Measurements from ENCODE around the gene USP33.
"Not testable (repeated sequence)": the region's sequence is repeated elsewhere in the genome, so short reads cannot be mapped to it uniquely, and the experiment has no call there.

Gene USP33

DNA sequence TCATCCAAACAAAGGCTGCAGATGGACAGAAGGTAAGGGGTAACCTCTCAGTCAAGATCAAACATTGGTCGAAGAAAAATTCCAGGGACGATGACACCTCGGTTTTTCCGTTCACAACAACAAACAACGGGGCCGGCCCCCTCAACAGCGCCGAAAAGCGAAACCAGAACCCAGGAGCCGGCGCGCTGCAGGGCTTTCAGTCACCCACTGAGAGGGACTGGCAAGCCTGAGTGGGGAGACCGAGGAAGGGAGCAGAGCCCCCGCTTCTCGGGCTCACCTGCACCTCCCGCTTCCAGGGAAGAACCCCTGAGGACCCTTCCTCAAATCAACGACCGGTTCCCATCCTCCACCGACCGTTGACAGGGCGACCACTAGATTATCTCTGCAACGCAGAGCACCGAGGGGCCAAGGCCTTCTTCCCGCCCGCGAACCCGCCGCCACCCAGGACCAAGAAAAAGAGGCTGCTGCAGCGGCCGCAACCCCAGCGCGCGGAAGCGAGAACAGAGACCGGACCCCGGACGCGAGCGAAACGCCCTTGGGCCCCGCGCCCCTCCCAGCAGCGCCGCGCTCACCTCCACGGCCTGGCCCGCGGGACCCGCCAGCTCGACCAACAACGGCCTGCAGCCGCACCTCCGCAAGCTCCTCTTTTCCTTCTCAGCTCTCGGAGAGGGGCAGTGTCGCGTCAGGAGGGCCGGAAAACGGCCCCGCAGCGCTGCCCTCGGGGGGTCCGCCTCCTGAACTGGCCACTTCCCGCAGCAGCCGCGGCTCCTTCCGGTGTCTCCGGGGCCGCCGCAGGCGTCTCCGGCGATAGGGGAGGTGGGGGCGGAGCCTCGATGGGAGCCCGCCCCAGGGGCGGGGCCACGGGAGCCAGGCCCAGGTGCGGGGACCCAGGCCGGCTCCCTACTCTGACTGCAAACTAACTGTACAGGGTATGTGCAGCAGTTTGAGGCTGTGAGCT lies at the start of gene USP33:
USP33 (minus strand) TSS at position 782 of the 958 bp plus-strand sequence. CDS start 18,155 bp downstream, outside the sequence.
- DNase-seq (ENCODE audit: low read depth), result peak; percentile 89

DNA sequence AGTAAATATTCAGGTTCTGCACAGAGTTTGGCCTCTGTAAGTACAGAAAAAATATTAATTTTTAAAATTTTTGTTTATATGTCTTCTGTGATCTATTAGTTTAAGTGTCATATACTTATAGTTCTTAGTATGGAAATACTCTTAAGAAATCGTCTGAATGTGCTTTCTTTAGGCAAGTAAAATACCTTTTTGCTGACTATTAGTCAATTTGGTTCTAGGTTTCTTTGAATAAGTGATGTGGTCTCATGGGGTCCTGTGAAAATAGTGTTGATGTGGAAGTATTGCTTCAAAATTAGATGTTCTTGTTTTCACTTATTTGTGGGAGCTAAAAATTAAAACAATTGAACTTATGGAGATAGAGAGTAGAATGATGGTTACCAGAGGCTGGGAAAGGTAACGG lies 43.7 kb upstream of the USP33 start:
- no peak for DNase-seq (ENCODE audit: low read depth)

DNA sequence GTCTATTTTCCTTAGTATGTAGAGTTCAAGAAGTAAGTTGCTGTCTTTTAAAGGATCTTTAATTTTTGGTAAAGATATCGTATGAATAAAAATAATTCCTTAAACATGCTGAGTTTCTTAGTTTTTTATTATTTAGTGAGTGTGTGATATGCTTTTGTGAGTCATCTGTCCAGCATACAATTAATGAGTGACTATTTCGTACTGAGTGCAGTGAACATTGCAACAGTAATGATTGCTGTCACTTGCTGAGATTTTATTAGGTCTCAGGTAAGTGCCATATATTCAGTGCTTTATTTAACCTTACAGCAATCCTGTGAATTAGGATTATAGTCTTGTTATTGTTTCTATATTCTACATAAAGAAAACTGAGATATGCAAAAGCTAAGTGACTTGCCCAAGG lies 42.4 kb upstream of the USP33 start:
- DNase-seq (ENCODE audit: low read depth), result no peak

GRCh38 chr1:77797991-77798390 lies 38.3 kb upstream of the USP33 start:
- DNase-seq (ENCODE audit: low read depth), result no peak

DNA sequence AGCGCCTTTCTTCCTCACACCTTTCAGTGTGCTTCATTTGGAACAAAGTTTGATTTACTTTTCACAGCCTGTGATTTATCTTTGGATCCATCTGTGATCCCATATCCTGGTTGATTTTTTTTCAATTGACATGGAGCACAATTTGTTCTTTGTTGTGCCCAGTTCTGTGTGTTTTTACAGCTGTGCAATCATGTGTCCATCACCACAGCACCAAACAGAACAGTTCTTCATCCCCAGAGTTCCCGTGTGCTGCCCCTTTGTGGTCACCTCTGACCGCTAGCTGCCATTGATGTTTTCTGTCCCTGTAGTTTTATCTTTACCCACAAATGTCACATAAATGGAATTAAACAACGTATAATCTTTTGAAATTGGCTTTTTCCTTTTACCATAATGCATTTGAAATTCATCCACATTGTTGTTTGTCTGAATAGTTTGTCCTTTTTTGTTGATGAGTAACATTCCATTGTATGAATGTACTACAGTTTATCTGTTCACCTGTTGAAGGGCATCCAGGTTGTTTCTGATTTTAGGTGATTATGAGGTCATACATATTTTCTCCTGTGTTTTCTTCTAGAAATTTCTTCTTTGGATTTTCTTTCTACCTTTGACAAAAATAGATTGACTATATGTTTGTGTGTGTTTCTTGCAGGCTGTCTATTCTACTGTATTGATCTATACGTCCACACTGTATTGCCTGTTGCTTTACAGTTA lies 37.2 kb upstream of the USP33 start:
- no peak for DNase-seq (ENCODE audit: low read depth)

DNA sequence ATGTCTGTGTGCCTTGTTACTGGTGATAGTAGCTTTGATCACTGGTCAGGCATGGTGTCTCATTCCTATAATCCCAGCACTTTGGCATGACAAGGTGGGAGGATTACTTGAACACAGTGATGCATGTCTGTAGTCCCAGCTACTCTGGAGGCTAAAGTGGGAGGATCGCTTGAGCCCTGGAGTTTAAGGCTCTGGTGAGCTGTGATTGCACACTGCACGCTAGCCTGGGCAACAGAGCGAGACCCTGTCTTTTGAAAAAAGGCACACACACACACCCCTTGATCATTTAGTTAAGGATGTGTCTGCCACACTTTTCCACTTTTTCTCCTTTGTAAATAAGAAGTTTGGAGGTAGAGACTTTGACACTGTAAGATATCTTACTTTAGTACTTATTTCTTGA lies 34.9 kb upstream of the USP33 start:
- no peak for DNase-seq (ENCODE audit: low read depth)

- not testable (repeated sequence) for DNase-seq (ENCODE audit: low read depth)
Observed at GRCh38 chr1:77786093-77786741, 26.6 kb upstream of the USP33 start.

GRCh38 chr1:77783141-77783540 lies 23.5 kb upstream of the USP33 start:
- no peak for DNase-seq (ENCODE audit: low read depth)

GRCh38 chr1:77781683-77782082 lies 22.0 kb upstream of the USP33 start:
- DNase-seq (ENCODE audit: low read depth), result no peak

GRCh38 chr1:77779529-77780281 lies 20.1 kb upstream of the USP33 start, which contains the start of gene MIGA1:
MIGA1 (plus strand) TSS chr1:77779649; CDS start chr1:77783253, 3,604 bp downstream.
- peak; percentile 94 for DNase-seq (ENCODE audit: low read depth)

GRCh38 chr1:77776007-77776700 lies 16.5 kb upstream of the USP33 start:
- DNase-seq (ENCODE audit: low read depth), result no peak

GRCh38 chr1:77768006-77768405 lies 8.4 kb upstream of the USP33 start:
- DNase-seq (ENCODE audit: low read depth), result peak; percentile 53

DNA sequence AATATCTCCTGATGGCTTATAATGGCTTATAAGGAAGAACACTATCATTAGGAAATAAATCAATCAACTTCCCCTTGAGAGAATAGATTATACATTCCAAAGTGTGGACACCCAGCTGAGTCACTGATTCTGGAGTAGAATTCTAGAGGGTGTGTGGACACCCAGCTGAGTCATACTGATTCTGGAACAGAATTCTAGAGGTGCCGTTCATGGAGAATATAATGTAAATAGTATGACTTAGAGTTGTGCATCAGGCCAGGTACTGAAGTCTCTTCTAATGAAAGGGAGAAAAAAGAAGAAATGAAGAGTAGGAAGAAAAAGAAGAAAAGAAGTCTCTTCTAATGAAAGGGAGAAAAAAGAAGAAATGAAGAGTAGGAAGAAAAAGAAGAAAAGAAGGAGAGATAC lies 2.4 kb upstream of the USP33 start:
- peak; percentile 90 for DNase-seq (ENCODE audit: low read depth)

GRCh38 chr1:77757603-77758002 lies 2.0 kb downstream of the USP33 start:
- no peak for DNase-seq (ENCODE audit: low read depth)

- DNase-seq (ENCODE audit: low read depth), result no peak
Observed at GRCh38 chr1:77757066-77757584, 2.5 kb downstream of the USP33 start.

DNA sequence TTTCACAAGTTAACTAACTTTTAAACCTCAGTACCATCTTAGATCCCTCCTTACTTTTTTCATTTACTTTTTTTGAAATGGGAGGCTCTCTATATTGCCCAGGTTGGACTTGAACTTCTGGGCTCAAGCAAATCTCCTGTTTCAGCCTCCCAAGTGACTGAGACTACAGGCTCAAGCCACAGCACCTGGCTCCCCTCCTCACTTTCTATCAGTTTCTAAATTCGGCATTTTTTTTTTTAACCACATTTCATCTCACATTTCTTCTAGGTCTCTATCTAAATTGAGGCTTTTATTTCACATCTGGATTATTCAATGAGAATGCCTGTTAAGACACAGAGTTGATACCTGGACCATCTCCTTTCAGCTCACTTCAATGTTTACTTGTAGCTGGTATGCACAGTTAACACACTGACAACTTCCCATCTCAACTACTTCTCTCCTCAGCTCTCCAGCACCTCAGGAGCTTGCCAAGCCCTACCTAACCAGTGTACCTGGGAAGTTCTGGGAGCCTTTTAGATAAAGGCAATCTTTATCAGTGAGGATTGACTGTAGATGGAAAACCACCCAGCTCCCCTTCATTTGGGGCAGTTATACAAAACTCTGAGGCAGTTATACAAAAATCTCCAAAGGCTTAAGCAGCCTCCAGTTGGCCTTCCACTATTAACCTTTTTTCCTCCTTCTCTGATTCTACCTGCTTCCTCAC lies 3.4 kb downstream of the USP33 start:
- no peak for DNase-seq (ENCODE audit: low read depth)

- not testable (repeated sequence) for DNase-seq (ENCODE audit: low read depth)
Observed at GRCh38 chr1:77749489-77749888, 10.2 kb downstream of the USP33 start.

DNA sequence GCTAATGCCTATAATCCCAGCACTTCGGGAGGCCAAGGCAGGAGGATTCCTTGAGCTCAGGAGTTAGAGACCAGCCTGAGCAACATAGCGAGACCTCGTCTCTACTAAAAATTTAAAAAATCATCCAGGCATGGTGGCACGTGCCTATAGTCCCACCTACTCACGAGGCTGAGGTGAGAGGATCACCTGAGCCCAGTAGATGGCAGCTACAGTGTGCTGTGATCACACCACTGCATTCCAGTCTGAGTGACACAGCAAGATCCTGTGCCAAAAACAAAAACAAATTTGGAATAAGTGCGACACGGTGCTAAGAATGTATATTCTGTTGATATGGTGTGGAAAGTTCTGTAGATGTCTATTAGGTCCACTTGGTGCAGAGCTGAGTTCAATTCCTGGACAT lies 15.1 kb downstream of the USP33 start:
- DNase-seq (ENCODE audit: low read depth), result no peak

DNA sequence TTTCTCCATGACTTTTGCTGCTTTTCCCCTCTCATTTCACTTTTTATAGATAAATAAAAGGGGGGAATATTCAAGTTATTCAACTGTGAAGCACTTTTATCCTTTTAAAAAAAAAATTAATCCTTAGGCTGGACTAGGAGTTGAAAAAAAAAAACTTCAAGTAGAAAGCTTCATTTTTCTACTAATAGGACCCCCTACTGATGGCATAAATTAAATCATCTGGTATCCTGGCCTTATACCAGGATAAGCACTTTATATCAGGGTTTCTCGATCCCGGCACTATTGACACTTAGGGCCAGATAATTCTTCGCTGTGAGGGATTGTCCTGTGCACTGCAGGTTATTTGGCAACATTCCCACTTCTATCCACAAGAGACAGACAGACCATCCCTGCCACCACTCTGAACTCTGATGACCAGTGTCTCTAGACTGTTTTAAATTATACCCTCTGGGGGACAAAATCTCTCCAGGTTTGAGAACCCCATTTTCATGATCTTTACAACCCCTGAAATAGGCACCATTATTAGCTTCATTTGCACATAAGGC lies 17.6 kb downstream of the USP33 start:
- DNase-seq (ENCODE audit: low read depth), result no peak

GRCh38 chr1:77741316-77741715 lies 18.3 kb downstream of the USP33 start:
- DNase-seq (ENCODE audit: low read depth), result no peak

Data from ELR (cell line).